ENCODE data around the gene CACNG7. TPM values are rescaled to one million over a fixed set of nuclear protein-coding genes. Genes with fewer than 3 reads are reported as not detected.

Gene CACNG7
- total RNA-seq, 1 experiment from 2014 or later: not detected

DNA sequence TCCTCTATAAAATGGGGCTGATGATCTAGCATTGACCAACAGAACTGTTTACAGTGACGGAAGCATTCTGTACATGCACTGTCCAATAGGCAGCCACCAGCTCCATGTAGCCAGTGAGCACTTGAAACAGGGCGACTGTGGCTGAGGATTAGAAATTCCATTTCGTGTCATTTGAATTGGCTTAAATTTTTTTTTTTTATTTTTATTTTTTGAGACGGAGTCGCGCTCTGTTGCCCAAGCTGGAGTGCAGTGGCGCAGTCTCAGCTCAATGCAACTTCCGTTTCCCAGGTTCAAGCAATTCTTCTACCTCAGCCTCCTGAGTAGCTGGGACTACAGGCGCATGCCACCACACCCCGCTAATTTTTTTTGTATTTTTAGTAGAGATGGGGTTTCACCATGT lies 24.0 kb upstream of the CACNG7 start:
- TF ChIP-seq EZH2 (IDR thresholded peaks at IDR 0.05; ENCODE audit: low read length, unreplicated experiment): no peak
- TF ChIP-seq CTCF (conservative IDR thresholded peaks at IDR 0.05; ENCODE audit: low read depth, low read length): no peak
- TF ChIP-seq EZH2phosphoT487 (IDR thresholded peaks at IDR 0.05; ENCODE audit: borderline replicate concordance, low read length): no peak
- H3K4me3 ChIP-seq (ENCODE audit: low read length): no peak overlapping the region
- BruUV-seq (replicated peaks): no TSS peak
- ATAC-seq: no peak
- no peak overlapping the region for H3K27ac ChIP-seq (ENCODE audit: low read length)
- no peaks in the 10 kb centered on the region for H3F3A ChIP-seq (ENCODE audit: low read length, unreplicated experiment)
- intact Hi-C loops (cut with micrococcal nuclease): no loop called here
- H3K79me2 ChIP-seq (ENCODE audit: low read length): no peaks in the 10 kb centered on the region
- no peak overlapping the region for H2AFZ ChIP-seq (ENCODE audit: low read length)
- H4K20me1 ChIP-seq (ENCODE audit: low read length): no peaks in the 10 kb centered on the region
- no peaks in the 10 kb centered on the region for H3K36me3 ChIP-seq (ENCODE audit: low read depth, low read length)
- peaks cover 17% of the 10 kb centered on the region for H3K4me1 ChIP-seq (ENCODE audit: insufficient read depth, low read length)
- no peak overlapping the region for H3K9ac ChIP-seq (ENCODE audit: low read length)
- no peak for DNase-seq
- H3K9me3 ChIP-seq (ENCODE audit: low read length): no peaks in the 10 kb centered on the region
- POLR2A ChIA-PET (ENCODE audit: unreplicated experiment): interaction anchor here (0.6 kb wide), 1 partner anchor 16 kb away, joined by 3 read pairs; no protein-coding TSS in a partner anchor
- H3K27me3 ChIP-seq (ENCODE audit: low read length): peaks cover 27% of the 10 kb centered on the region
- CTCF ChIA-PET: no interaction called here
- H3K9me2 ChIP-seq (replicated peaks; ENCODE audit: low read length): no peaks in the 10 kb centered on the region
- no peak overlapping the region for H3K4me2 ChIP-seq (ENCODE audit: low read length)

DNA sequence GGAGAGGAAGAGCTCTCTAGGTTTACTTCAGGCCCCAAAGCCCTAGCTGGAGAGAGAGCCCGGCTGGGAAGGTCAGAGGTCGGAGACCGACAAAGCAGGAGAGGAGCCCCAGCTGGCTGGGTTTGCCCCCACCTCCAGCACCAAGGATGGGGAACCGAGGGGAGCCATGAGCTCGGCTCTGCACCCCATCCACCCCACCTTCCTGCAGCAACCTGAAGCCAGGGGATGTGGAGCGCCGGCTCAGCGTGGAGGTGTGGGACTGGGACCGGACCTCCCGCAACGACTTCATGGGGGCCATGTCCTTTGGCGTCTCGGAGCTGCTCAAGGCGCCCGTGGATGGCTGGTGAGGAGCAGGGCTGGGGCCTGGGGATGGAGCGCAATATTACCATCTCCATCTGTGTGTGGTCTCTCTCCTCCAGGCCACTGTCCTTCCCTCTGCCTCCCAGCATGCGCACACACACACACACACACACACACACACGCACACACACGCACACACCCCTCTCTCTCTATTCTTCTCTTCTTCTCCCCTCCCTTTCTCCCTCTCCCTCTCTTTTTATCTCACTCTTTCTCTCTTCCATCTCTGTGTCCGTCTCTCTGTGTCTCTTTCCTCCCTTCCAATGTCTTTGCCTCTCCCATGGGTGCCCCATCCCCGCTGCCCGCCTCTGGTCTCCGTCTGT lies 16.6 kb upstream of the CACNG7 start:
- H4K20me1 ChIP-seq (ENCODE audit: low read length): no peaks in the 10 kb centered on the region
- no peak overlapping the region for H3K4me2 ChIP-seq (ENCODE audit: low read length)
- TF ChIP-seq CTCF (conservative IDR thresholded peaks at IDR 0.05; ENCODE audit: low read depth, low read length) (no peak), EZH2 (IDR thresholded peaks at IDR 0.05; ENCODE audit: low read length, unreplicated experiment) (no peak)
- ATAC-seq: no peak
- no peak overlapping the region for H3K4me3 ChIP-seq (ENCODE audit: low read length)
- no peaks in the 10 kb centered on the region for H3K27me3 ChIP-seq (ENCODE audit: low read length)
- H3K9me2 ChIP-seq (replicated peaks; ENCODE audit: low read length): no peaks in the 10 kb centered on the region
- H2AFZ ChIP-seq (ENCODE audit: low read length): no peak overlapping the region
- H3F3A ChIP-seq (ENCODE audit: low read length, unreplicated experiment): no peaks in the 10 kb centered on the region
- POLR2A ChIA-PET (ENCODE audit: unreplicated experiment): no interaction called here
- CTCF ChIA-PET: no interaction called here
- H3K79me2 ChIP-seq (ENCODE audit: low read length): no peaks in the 10 kb centered on the region
- no peak overlapping the region for H3K9ac ChIP-seq (ENCODE audit: low read length)
- H3K9me3 ChIP-seq (ENCODE audit: low read length): no peaks in the 10 kb centered on the region
- 0 out of 2 replicates have a peak, but pooled peaks cover 5% of the 10 kb centered on the region for H3K4me1 ChIP-seq (ENCODE audit: insufficient read depth, low read length)
- intact Hi-C loops (cut with micrococcal nuclease): no loop called here
- H3K27ac ChIP-seq (ENCODE audit: low read length): no peak overlapping the region
- no peaks in the 10 kb centered on the region for H3K36me3 ChIP-seq (ENCODE audit: low read depth, low read length)
- BruUV-seq (replicated peaks): no TSS peak
- DNase-seq: no peak

GRCh38 chr19:53892981-53893325 lies 16.1 kb upstream of the CACNG7 start:
- DNase-seq (no peak), ATAC-seq (peak; percentile 29; the same call in 1 of the 2 replicates)
- no peak overlapping the region for H3K27ac ChIP-seq (ENCODE audit: low read length)
- no peak overlapping the region for H3K4me3 ChIP-seq (ENCODE audit: low read length)
- H2AFZ ChIP-seq (ENCODE audit: low read length): no peak overlapping the region
- H3K9me2 ChIP-seq (replicated peaks; ENCODE audit: low read length): no peaks in the 10 kb centered on the region
- no peaks in the 10 kb centered on the region for H3K79me2 ChIP-seq (ENCODE audit: low read length)
- H4K20me1 ChIP-seq (ENCODE audit: low read length): no peaks in the 10 kb centered on the region
- H3K9ac ChIP-seq (ENCODE audit: low read length): no peak overlapping the region
- no peaks in the 10 kb centered on the region for H3K36me3 ChIP-seq (ENCODE audit: low read depth, low read length)
- BruUV-seq (replicated peaks): no TSS peak
- H3K4me2 ChIP-seq (ENCODE audit: low read length): no peak overlapping the region
- H3K9me3 ChIP-seq (ENCODE audit: low read length): no peaks in the 10 kb centered on the region
- intact Hi-C loops (cut with micrococcal nuclease): no loop called here
- 0 out of 2 replicates have a peak, but pooled peaks cover 5% of the 10 kb centered on the region for H3K4me1 ChIP-seq (ENCODE audit: insufficient read depth, low read length)
- CTCF ChIA-PET: no interaction called here
- H3F3A ChIP-seq (ENCODE audit: low read length, unreplicated experiment): no peaks in the 10 kb centered on the region
- no peaks in the 10 kb centered on the region for H3K27me3 ChIP-seq (ENCODE audit: low read length)
- TF ChIP-seq EZH2phosphoT487 (IDR thresholded peaks at IDR 0.05; ENCODE audit: borderline replicate concordance, low read length) (no peak), CTCF (conservative IDR thresholded peaks at IDR 0.05; ENCODE audit: low read depth, low read length) (no peak), EZH2 (IDR thresholded peaks at IDR 0.05; ENCODE audit: low read length, unreplicated experiment) (no peak)
- POLR2A ChIA-PET (ENCODE audit: unreplicated experiment): no interaction called here

Data from PC-3 (cell line).